ENCODE results near the gene FBXL20.
"Not testable (repeated sequence)": the region's sequence is repeated elsewhere in the genome, so short reads cannot be mapped to it uniquely, and the experiment has no call there.

The FBXL20 gene

DNA sequence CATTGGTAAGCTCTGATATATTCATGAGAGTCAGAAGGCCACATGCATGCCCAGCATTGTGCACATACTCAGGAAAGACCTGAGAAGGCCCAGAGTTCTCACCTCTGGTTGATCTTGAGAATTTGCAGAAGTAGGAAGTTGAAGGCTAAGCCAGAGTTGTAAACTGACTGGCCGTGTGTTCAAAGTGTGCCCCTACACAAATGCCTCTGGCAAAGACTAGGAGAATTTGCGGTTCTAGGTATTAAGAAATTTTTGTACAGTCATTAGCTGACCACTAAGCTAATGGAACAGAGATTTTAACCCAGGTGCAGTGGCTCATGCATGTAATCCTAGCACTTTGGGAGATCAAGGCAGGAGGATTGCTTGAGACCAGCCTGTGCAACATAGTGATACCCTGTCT is 25.0 kb downstream of the FBXL20 start:
- no peak for TF ChIP-seq CTCF (conservative IDR thresholded peaks at IDR 0.05)
- no peak overlapping the region for H3K27ac ChIP-seq

GRCh38 chr17:39367805-39368204 is 33.6 kb downstream of the FBXL20 start:
- not testable (repeated sequence) for H3K27ac ChIP-seq

- no peak for TF ChIP-seq CTCF (conservative IDR thresholded peaks at IDR 0.05)
Observed at GRCh38 chr17:39365872-39366271, 35.6 kb downstream of the FBXL20 start.

GRCh38 chr17:39365242-39365641 is 36.2 kb downstream of the FBXL20 start:
- no peak for TF ChIP-seq CTCF (conservative IDR thresholded peaks at IDR 0.05)
- no peak overlapping the region for H3K27ac ChIP-seq

More at GRCh38 chr17:39365872-39366271, 35.6 kb downstream of the FBXL20 start:
- H3K27ac ChIP-seq: no peak overlapping the region

GRCh38 chr17:39364236-39365025 is 37.0 kb downstream of the FBXL20 start:
- no peak for TF ChIP-seq CTCF (conservative IDR thresholded peaks at IDR 0.05)
- H3K27ac ChIP-seq: no peak overlapping the region

GRCh38 chr17:39361064-39361463 is 40.4 kb downstream of the FBXL20 start:
- H3K27ac ChIP-seq: no peak overlapping the region
- TF ChIP-seq CTCF (conservative IDR thresholded peaks at IDR 0.05): no peak

GRCh38 chr17:39360537-39360936 is 40.9 kb downstream of the FBXL20 start:
- TF ChIP-seq CTCF (conservative IDR thresholded peaks at IDR 0.05): no peak
- H3K27ac ChIP-seq: no peak overlapping the region

DNA sequence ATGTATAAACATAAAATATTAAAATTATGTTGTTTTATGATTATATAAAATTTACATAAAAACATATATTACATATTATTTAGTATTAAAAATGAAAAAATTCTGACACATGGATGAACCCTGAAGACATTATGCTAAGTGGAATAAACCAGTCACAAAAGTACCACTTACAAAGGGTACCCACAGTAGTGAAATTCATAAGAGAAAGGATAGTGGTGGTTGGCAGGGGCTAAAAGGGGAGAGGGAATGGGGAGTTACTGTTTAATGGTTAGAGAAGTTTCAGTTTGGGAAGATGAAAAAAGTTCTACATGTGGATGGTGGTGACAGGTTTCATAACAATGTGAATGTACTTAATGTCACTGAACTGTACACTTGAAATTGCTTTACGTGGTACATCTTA is 41.4 kb downstream of the FBXL20 start:
- no peak for TF ChIP-seq CTCF (conservative IDR thresholded peaks at IDR 0.05)
- H3K27ac ChIP-seq: no peak overlapping the region
